Measurements from ENCODE around the gene PIGBOS1.

PIGBOS1 gene

GRCh38 chr15:55318588-55319494 lies at the start of gene PIGBOS1, which contains the start of gene PIGB:
PIGBOS1 (minus strand) TSS chr15:55319123; CDS start chr15:55317792, 1,331 bp downstream.
PIGB (plus strand) TSS chr15:55319222; CDS start chr15:55319251, 29 bp downstream.
- peak; percentile 95 for DNase-seq (ENCODE audit: low read depth)
- H3K4me3 ChIP-seq (ENCODE audit: low read depth, low read length) = peak within 1 kb of the TSS; percentile 87
- no peak for TF ChIP-seq CTCF (IDR thresholded peaks at IDR 0.05; ENCODE audit: insufficient read depth, low read depth, low read length, missing control alignments)

- TF ChIP-seq CTCF (IDR thresholded peaks at IDR 0.05; ENCODE audit: insufficient read depth, low read depth, low read length, missing control alignments) = no peak
- no peak for DNase-seq (ENCODE audit: low read depth)
Measured at GRCh38 chr15:55366981-55367380, 48.1 kb upstream of the PIGBOS1 start.

GRCh38 chr15:55362641-55363040 lies 43.7 kb upstream of the PIGBOS1 start:
- no peak for DNase-seq (ENCODE audit: low read depth)
- no peak for TF ChIP-seq CTCF (IDR thresholded peaks at IDR 0.05; ENCODE audit: insufficient read depth, low read depth, low read length, missing control alignments)
- no peak overlapping the region for H3K4me3 ChIP-seq (ENCODE audit: low read depth, low read length)

More at GRCh38 chr15:55366981-55367380, 48.1 kb upstream of the PIGBOS1 start:
- no peak overlapping the region for H3K4me3 ChIP-seq (ENCODE audit: low read depth, low read length)

- no peak for DNase-seq (ENCODE audit: low read depth)
- TF ChIP-seq CTCF (IDR thresholded peaks at IDR 0.05; ENCODE audit: insufficient read depth, low read depth, low read length, missing control alignments) = no peak
- H3K4me3 ChIP-seq (ENCODE audit: low read depth, low read length) = no peak overlapping the region
Measured at GRCh38 chr15:55361048-55361447, 42.1 kb upstream of the PIGBOS1 start.

GRCh38 chr15:55360256-55360655 lies 41.3 kb upstream of the PIGBOS1 start:
- TF ChIP-seq CTCF (IDR thresholded peaks at IDR 0.05; ENCODE audit: insufficient read depth, low read depth, low read length, missing control alignments) = no peak
- H3K4me3 ChIP-seq (ENCODE audit: low read depth, low read length) = no peak overlapping the region
- no peak for DNase-seq (ENCODE audit: low read depth)

GRCh38 chr15:55358471-55358870 lies 39.5 kb upstream of the PIGBOS1 start:
- TF ChIP-seq CTCF (IDR thresholded peaks at IDR 0.05; ENCODE audit: insufficient read depth, low read depth, low read length, missing control alignments) = no peak
- H3K4me3 ChIP-seq (ENCODE audit: low read depth, low read length) = no peak overlapping the region
- DNase-seq (ENCODE audit: low read depth) = no peak
